MM.1S (cell line): ENCODE measurements around the gene JAG2.

Experiments used
- DNase-seq: peaks from one replicate; pipeline ENCODE4 v3.0.0-alpha.2; 2015
- H2AFZ ChIP-seq: fragments of 300-600 bp; sonication (generic); 2 replicates; pipeline ENCODE4 v1.6.0; 2016; ENCODE audit warnings: antibody characterized with exemption, low read length
- H3F3A ChIP-seq: fragments of 300-600 bp; sonication (generic); 2 replicates; pipeline ENCODE4 v1.6.1; 2016; ENCODE audit warnings: mild to moderate bottlenecking, antibody characterized with exemption, low read length, moderate library complexity, mixed read lengths; ENCODE audit not compliant: insufficient read depth
- H3K27ac ChIP-seq: fragments of 300-600 bp; sonication (generic); 2 replicates; pipeline ENCODE4 v1.5.1; 2016; ENCODE audit warnings: mild to moderate bottlenecking, low read length
- H3K27me3 ChIP-seq: fragments of 300-600 bp; sonication (generic); replicated peaks from 2 replicates; pipeline ENCODE4 v1.6.0; 2016; ENCODE audit warnings: low read length; ENCODE audit not compliant: insufficient read depth
- H3K36me3 ChIP-seq: fragments of 300-600 bp; sonication (generic); replicated peaks from 2 replicates; pipeline ENCODE4 v1.6.1; 2016; ENCODE audit warnings: mild to moderate bottlenecking, low read length, mixed read lengths; ENCODE audit not compliant: insufficient read depth
- H3K4me1 ChIP-seq: fragments of 300-600 bp; sonication (generic); 2 replicates; pipeline ENCODE4 v1.6.1; 2016; ENCODE audit warnings: low read length, mixed read lengths
- H3K4me2 ChIP-seq: fragments of 300-600 bp; sonication (generic); 2 replicates; pipeline ENCODE4 v1.6.0; 2016; ENCODE audit warnings: low read depth, low read length
- H3K4me3 ChIP-seq: fragments of 300-600 bp; sonication (generic); 2 replicates; pipeline ENCODE4 v1.5.1; 2016; ENCODE audit warnings: low read length, mixed read lengths
- H3K79me2 ChIP-seq: fragments of 300-600 bp; sonication (generic); 2 replicates; pipeline ENCODE4 v1.6.1; 2016; ENCODE audit warnings: mixed run types, low read length, mixed read lengths
- H3K9ac ChIP-seq: fragments of 300-600 bp; sonication (generic); 2 replicates; pipeline ENCODE4 v1.6.1; 2016; ENCODE audit warnings: low read length, mixed read lengths
- H3K9me2 ChIP-seq: fragments of 300-600 bp; sonication (generic); replicated peaks from 2 replicates; pipeline ENCODE4 v1.6.1; 2016; ENCODE audit warnings: mild to moderate bottlenecking, low read length, mixed read lengths; ENCODE audit not compliant: insufficient read depth
- H3K9me3 ChIP-seq: fragments of 300-600 bp; sonication (generic); replicated peaks from 2 replicates; pipeline ENCODE4 v1.6.1; 2016; ENCODE audit warnings: mild to moderate bottlenecking, low read length, mixed read lengths; ENCODE audit not compliant: insufficient read depth
- H4K20me1 ChIP-seq: fragments of 300-600 bp; sonication (generic); 2 replicates; pipeline ENCODE4 v1.6.1; 2016; ENCODE audit warnings: mild to moderate bottlenecking, low read length, moderate library complexity, mixed read lengths; ENCODE audit not compliant: insufficient read depth
- EZH2 ChIP-seq: fragments of 300-600 bp; sonication (generic); optimal IDR thresholded peaks from 2 replicates; pipeline ENCODE3; 2017; ENCODE audit warnings: low read depth, mild to moderate bottlenecking, antibody characterized with exemption, low read length, mixed read lengths
- EZH2phosphoT487 ChIP-seq: fragments of 300-600 bp; sonication (generic); IDR thresholded peaks from 2 replicates; pipeline ENCODE4 v1.6.1; 2018; ENCODE audit warnings: antibody characterized with exemption, low read length
- TF ChIP-seq, protein P1 (sequence below): fragments of 300-600 bp; sonication (generic); IDR thresholded peaks from 2 replicates; pipeline ENCODE4 v1.5.1; 2016; ENCODE audit warnings: antibody characterized with exemption, low read length, mixed read lengths

Gene JAG2

DNA sequence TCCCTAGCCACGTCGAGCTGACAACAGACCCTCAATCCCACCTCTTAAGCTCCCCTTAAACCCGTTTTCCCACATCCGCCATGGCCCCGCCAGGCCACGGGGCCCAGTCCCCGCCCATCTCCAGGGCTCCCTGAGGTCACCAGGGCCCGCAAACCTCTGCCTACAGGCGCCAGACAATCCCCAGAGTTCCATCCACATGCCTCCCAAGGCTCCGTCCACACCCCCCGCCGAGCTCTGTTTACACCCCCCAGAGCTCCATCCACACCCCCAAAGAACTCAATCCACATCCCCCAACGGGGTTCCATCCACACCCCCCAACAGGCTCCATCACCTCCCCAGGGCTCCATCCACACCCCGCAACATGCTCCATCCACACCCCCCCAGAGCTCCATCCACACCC, 9.2 kb downstream of the JAG2 start:
- Histone ChIP-seq H3K27me3 (peaks cover 9% of the 10 kb centered on the region; the same call in 1 of the 2 replicates), H3K79me2 (no peaks in the 10 kb centered on the region), H2AFZ (no peak overlapping the region), H3K9ac (no peak overlapping the region), H4K20me1 (no peaks in the 10 kb centered on the region), H3K27ac (no peak overlapping the region), H3K4me1 (no peaks in the 10 kb centered on the region), H3K36me3 (no peaks in the 10 kb centered on the region), H3K4me2 (no peak overlapping the region), H3F3A (no peaks in the 10 kb centered on the region), H3K9me3 (no peaks in the 10 kb centered on the region), H3K9me2 (no peaks in the 10 kb centered on the region), H3K4me3 (no peak overlapping the region)
- TF ChIP-seq EZH2: no peak
- TF ChIP-seq EZH2phosphoT487: no peak
- TF ChIP-seq, protein P1, sequence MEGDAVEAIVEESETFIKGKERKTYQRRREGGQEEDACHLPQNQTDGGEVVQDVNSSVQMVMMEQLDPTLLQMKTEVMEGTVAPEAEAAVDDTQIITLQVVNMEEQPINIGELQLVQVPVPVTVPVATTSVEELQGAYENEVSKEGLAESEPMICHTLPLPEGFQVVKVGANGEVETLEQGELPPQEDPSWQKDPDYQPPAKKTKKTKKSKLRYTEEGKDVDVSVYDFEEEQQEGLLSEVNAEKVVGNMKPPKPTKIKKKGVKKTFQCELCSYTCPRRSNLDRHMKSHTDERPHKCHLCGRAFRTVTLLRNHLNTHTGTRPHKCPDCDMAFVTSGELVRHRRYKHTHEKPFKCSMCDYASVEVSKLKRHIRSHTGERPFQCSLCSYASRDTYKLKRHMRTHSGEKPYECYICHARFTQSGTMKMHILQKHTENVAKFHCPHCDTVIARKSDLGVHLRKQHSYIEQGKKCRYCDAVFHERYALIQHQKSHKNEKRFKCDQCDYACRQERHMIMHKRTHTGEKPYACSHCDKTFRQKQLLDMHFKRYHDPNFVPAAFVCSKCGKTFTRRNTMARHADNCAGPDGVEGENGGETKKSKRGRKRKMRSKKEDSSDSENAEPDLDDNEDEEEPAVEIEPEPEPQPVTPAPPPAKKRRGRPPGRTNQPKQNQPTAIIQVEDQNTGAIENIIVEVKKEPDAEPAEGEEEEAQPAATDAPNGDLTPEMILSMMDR: no peak
- DNase-seq: no peak

DNA sequence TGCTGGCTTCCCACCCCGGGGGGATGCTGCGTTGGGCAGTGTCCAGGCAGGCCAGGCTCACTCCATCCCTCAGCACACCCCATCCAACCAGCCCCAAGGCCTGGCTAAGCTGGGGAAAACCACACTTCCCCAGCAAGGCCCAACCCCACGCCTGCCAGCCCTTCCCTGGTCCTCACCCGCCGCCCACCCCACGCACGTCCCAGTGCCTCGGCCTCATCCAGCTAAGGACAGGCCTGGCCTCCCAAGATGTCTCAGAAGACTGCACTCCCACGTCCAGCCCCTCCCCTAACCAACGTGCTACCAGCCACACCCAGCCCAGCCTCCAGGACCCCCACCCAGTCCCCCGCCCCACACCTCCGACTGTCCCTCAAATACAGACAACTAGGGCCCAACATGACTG, 9.8 kb downstream of the JAG2 start:
- no peak for TF ChIP-seq EZH2phosphoT487
- TF ChIP-seq, protein P1: no peak
- no peak for TF ChIP-seq EZH2
- Histone ChIP-seq H3K9ac (no peak overlapping the region), H3K4me2 (no peak overlapping the region), H3K9me2 (no peaks in the 10 kb centered on the region), H2AFZ (no peak overlapping the region), H3K27me3 (peaks cover 12% of the 10 kb centered on the region), H3K4me3 (no peak overlapping the region), H3K27ac (no peak overlapping the region), H3K9me3 (no peaks in the 10 kb centered on the region), H4K20me1 (no peaks in the 10 kb centered on the region), H3K79me2 (no peaks in the 10 kb centered on the region), H3F3A (no peaks in the 10 kb centered on the region), H3K4me1 (no peaks in the 10 kb centered on the region), H3K36me3 (no peaks in the 10 kb centered on the region)
- no peak for DNase-seq

DNA sequence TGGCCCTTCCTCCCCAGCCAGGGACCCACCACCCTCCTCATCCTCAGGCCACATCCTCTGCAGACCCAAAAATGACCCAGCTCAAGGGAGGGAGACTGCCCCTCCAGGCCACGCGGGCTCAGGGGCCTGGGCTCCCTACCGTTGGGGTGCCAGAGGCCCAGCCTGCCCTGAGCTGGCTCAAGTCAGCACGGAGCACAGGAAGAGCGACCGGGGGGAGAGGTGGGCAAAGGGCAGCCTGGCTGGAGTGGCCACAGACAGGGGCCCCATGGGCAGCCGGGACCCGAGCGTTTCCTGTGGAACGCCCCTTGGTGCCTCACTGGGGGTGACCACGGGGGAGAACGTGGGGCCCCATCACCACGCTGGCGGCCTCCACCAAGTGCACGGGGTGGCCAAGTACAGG, 10.7 kb downstream of the JAG2 start:
- Histone ChIP-seq H2AFZ (no peak overlapping the region), H3K27ac (no peak overlapping the region), H3K4me1 (no peaks in the 10 kb centered on the region), H3K27me3 (peaks cover 12% of the 10 kb centered on the region), H4K20me1 (no peaks in the 10 kb centered on the region), H3K9me2 (no peaks in the 10 kb centered on the region), H3F3A (no peaks in the 10 kb centered on the region), H3K4me2 (no peak overlapping the region), H3K79me2 (no peaks in the 10 kb centered on the region), H3K9ac (no peak overlapping the region), H3K36me3 (no peaks in the 10 kb centered on the region), H3K4me3 (no peak overlapping the region), H3K9me3 (no peaks in the 10 kb centered on the region)
- DNase-seq: no peak
- TF ChIP-seq EZH2: no peak
- TF ChIP-seq EZH2phosphoT487: no peak
- TF ChIP-seq, protein P1: no peak
